RWPE2 (cell line): ENCODE data around the gene RIIAD1.

Experiments
- ATAC-seq: fragments of 200-7000 bp; cut with Tn5 transposase; 3 replicates; pipeline ENCODE4 v1.9.1; 2021; ENCODE audit warnings: low read depth
- DNase-seq: peaks from one replicate; pipeline ENCODE4 v3.0.0-alpha.2; 2020; ENCODE audit warnings: low spot score
- H3K27ac ChIP-seq: fragments of 450-650 bp; 2 replicates; pipeline ENCODE4 v1.5.1; 2017; ENCODE audit warnings: mild to moderate bottlenecking; ENCODE audit not compliant: poor library complexity, severe bottlenecking
- H3K27me3 ChIP-seq: fragments of 250-450 bp; sonication (Bioruptor Pico); 2 replicates; pipeline ENCODE4 v1.5.1; 2021; ENCODE audit warnings: mild to moderate bottlenecking, moderate library complexity; ENCODE audit not compliant: insufficient read depth, poor library complexity, severe bottlenecking
- H3K36me3 ChIP-seq: fragments of 250-450 bp; sonication (Bioruptor Pico); 2 replicates; pipeline ENCODE4 v1.5.1; 2020; ENCODE audit warnings: low read depth, mild to moderate bottlenecking, moderate library complexity
- H3K4me1 ChIP-seq: fragments of 250-450 bp; sonication (Bioruptor Pico); 2 replicates; pipeline ENCODE4 v1.5.1; 2021; ENCODE audit warnings: mild to moderate bottlenecking, moderate library complexity; ENCODE audit not compliant: insufficient read depth, poor library complexity, severe bottlenecking
- H3K4me3 ChIP-seq: fragments of 250-450 bp; sonication (Bioruptor Pico); 2 replicates; pipeline ENCODE4 v1.5.1; 2021; ENCODE audit warnings: mild to moderate bottlenecking, moderate library complexity; ENCODE audit not compliant: severe bottlenecking
- H3K9me3 ChIP-seq: fragments of 250-450 bp; sonication (Bioruptor Pico); 2 replicates; pipeline ENCODE4 v1.5.1; 2021; ENCODE audit warnings: mild to moderate bottlenecking, moderate library complexity; ENCODE audit not compliant: severe bottlenecking
- CTCF ChIP-seq: fragments of 450-650 bp; IDR thresholded peaks from one replicate; pipeline ENCODE4 v1.5.1; 2017; ENCODE audit warnings: mild to moderate bottlenecking, moderate library complexity; ENCODE audit not compliant: poor library complexity, severe bottlenecking

RIIAD1 gene

GRCh38 chr1:151716771-151717631 is 4.3 kb upstream of the RIIAD1 start, which contains the start of gene CELF3:
TSS of gene CELF3 (minus strand) at chr1:151716803. CDS start at chr1:151716020, 783 bp downstream.
- Histone ChIP-seq H3K27ac (no peak within 1 kb of the TSS), H3K4me1 (peaks cover 4% of the 10 kb centered on the region), H3K9me3 (no peaks in the 10 kb centered on the region), H3K27me3 (peaks cover 7% of the 10 kb centered on the region), H3K36me3 (no peaks in the 10 kb centered on the region), H3K4me3 (no peak within 1 kb of the TSS)
- DNase-seq (no peak), ATAC-seq (no peak)
- no peak for TF ChIP-seq CTCF

DNA sequence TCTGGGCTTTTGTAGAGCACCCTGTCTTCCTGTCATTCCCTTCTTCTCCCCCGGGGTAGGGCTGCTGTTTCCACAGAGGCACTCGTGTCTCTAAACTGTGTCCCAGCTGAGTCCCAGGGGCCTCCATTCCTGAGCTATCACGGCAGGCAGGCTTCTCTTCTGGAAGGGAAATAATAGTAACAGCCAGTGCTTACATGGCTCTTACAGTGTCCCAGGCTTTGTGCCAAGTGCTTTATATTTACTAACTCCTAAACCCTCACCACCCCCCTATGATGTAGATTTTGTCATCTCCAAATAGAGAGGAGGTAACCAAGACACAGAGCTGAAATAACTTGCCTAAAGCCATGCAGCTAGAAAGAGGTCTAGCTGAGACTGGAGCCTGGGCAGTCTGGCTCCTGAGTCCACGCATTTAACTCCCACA is 3.3 kb upstream of the RIIAD1 start:
- Histone ChIP-seq H3K27ac (no peak overlapping the region), H3K4me3 (no peak overlapping the region), H3K27me3 (peaks cover 7% of the 10 kb centered on the region), H3K9me3 (no peaks in the 10 kb centered on the region), H3K36me3 (no peaks in the 10 kb centered on the region), H3K4me1 (peaks cover 4% of the 10 kb centered on the region)
- ATAC-seq (no peak), DNase-seq (no peak)
- no peak for TF ChIP-seq CTCF

DNA sequence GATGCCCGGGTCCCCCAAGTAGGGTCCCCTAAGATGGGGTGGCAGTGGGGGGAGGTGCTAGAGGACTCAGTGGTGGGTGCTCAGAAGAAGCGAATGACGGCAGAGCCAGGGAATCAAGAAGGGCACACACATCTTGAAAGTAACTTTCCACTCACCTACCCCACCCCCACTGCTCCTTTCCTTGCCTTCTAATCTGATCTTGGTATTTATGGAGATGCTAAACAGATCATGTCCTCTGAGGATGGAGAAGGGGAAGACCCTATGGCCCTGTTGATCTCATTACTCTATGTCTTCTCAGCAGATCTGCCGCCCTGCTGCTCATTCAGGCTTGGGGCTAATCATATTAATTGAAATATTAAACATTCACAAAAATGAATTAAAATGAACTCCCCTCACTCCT is 2.7 kb upstream of the RIIAD1 start:
- Histone ChIP-seq H3K27me3 (peaks cover 7% of the 10 kb centered on the region), H3K4me3 (no peak overlapping the region), H3K9me3 (no peaks in the 10 kb centered on the region), H3K27ac (no peak overlapping the region), H3K4me1 (peaks cover 3% of the 10 kb centered on the region), H3K36me3 (no peaks in the 10 kb centered on the region)
- DNase-seq (no peak), ATAC-seq (no peak)
- TF ChIP-seq CTCF: no peak

DNA sequence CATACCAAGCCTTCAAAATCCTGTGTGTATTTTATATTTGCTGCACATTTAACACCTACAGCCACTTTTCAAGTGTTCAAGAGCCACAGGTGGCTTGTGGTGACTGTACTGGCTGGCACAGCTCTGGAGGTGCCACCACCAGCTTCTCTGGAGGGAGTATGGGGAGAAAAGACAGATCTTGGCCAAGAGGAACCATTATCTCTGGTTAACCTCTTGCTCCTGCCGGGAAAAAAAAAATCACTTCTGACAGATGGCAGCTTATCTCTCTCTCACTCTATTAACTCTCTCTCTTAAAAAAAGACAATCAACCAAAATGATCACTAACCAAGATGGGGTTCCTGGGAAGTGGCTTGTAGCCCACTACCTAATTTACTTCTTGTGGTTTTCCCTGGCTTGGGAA is 1.2 kb upstream of the RIIAD1 start:
- DNase-seq (no peak), ATAC-seq (no peak)
- no peak overlapping the region for H3K4me3 ChIP-seq
- H3K27ac ChIP-seq: no peak overlapping the region
- TF ChIP-seq CTCF: no peak
- H3K9me3 ChIP-seq: no peaks in the 10 kb centered on the region
- no peaks in the 10 kb centered on the region for H3K4me1 ChIP-seq
- H3K36me3 ChIP-seq: no peaks in the 10 kb centered on the region
- peaks cover 7% of the 10 kb centered on the region for H3K27me3 ChIP-seq

- Histone ChIP-seq H3K36me3 (no peaks in the 10 kb centered on the region), H3K27ac (no peak overlapping the region), H3K4me1 (no peaks in the 10 kb centered on the region), H3K4me3 (no peak overlapping the region), H3K9me3 (no peaks in the 10 kb centered on the region), H3K27me3 (peaks cover 7% of the 10 kb centered on the region)
- TF ChIP-seq CTCF: no peak
- DNase-seq (no peak), ATAC-seq (no peak)
Measured at GRCh38 chr1:151720554-151720953, 768 bp upstream of the RIIAD1 start.
